GM19372 (cell line): ENCODE results near the gene TCTA.

Source experiments
- ATAC-seq: cut with Tn5 transposase; IDR thresholded peaks from one replicate; pipeline ENCODE4 v1.9.1; 2021; ENCODE audit warnings: mild to moderate bottlenecking, low read depth, moderate library complexity; ENCODE audit not compliant: unreplicated experiment

TCTA gene

GRCh38 chr3:49410066-49410845 is 2.0 kb upstream of the TCTA start:
- ATAC-seq, result no peak

- ATAC-seq, result no peak
These were observed 1.2 kb upstream of the TCTA start for GRCh38 chr3:49410846-49411534.

- peak; percentile 19 for ATAC-seq
These were observed 672 bp upstream of the TCTA start for GRCh38 chr3:49411535-49411967.

GRCh38 chr3:49412632-49413337 is 562 bp downstream of the TCTA start:
- no peak for ATAC-seq

- ATAC-seq, result no peak
These were observed 1.1 kb downstream of the TCTA start for GRCh38 chr3:49413338-49413734.

- ATAC-seq, result no peak
These were observed 2.5 kb downstream of the TCTA start for GRCh38 chr3:49414753-49415152.

- ATAC-seq, result no peak
These were observed 3.8 kb downstream of the TCTA start for GRCh38 chr3:49415931-49416601.

GRCh38 chr3:49416867-49417266 is 4.6 kb downstream of the TCTA start:
- no peak for ATAC-seq

- no peak for ATAC-seq
These were observed 5.4 kb downstream of the TCTA start for GRCh38 chr3:49417516-49418120.

- ATAC-seq, result no peak
These were observed 9.7 kb downstream of the TCTA start for GRCh38 chr3:49421890-49422378.

GRCh38 chr3:49422379-49423248 is 10.4 kb downstream of the TCTA start, which contains the start of gene AMT:
TSS of gene AMT (minus strand) at chr3:49422473. CDS start at chr3:49422450, 23 bp downstream.
- no peak for ATAC-seq

GRCh38 chr3:49424816-49425215 is 12.6 kb downstream of the TCTA start:
- ATAC-seq, result no peak

GRCh38 chr3:49427586-49427985 is 15.4 kb downstream of the TCTA start:
- no peak for ATAC-seq

GRCh38 chr3:49428752-49429080 is 16.5 kb downstream of the TCTA start:
- ATAC-seq, result peak; percentile 8

GRCh38 chr3:49434731-49435130 is 22.5 kb downstream of the TCTA start:
- ATAC-seq, result no peak

- ATAC-seq, result no peak
These were observed 33.2 kb downstream of the TCTA start for GRCh38 chr3:49445391-49445790.

GRCh38 chr3:49453621-49454020 is 41.4 kb downstream of the TCTA start:
- ATAC-seq, result no peak

- ATAC-seq, result no peak
These were observed 42.2 kb downstream of the TCTA start for GRCh38 chr3:49454458-49454857.
